Glutamatergic neuron (in vitro differentiated cells): Measurements from ENCODE around the gene PRR36. TPM values are rescaled to one million over a fixed set of nuclear protein-coding genes. Genes with fewer than 3 reads are reported as not detected.
A peak's percentile ranks its signal among the peaks of the same experiment; 100 is the strongest.

Experiments used
- DNase-seq: peaks from one replicate; pipeline ENCODE4 v3.0.0; 2022
- H3K27ac Mint-ChIP-seq: one replicate; pipeline ENCODE4 v1.8.0; 2020; ENCODE audit warnings: mild to moderate bottlenecking, mixed read lengths, inconsistent platforms; ENCODE audit not compliant: unreplicated experiment
- H3K27me3 Mint-ChIP-seq: one replicate; pipeline ENCODE4 v1.8.0; 2020; ENCODE audit warnings: mild to moderate bottlenecking, moderate library complexity, mixed read lengths, inconsistent platforms; ENCODE audit not compliant: unreplicated experiment
- H3K36me3 Mint-ChIP-seq: one replicate; pipeline ENCODE4 v1.8.0; 2020; ENCODE audit warnings: mild to moderate bottlenecking, mixed read lengths, inconsistent platforms; ENCODE audit not compliant: unreplicated experiment
- H3K4me1 Mint-ChIP-seq: one replicate; pipeline ENCODE4 v1.8.0; 2020; ENCODE audit warnings: mild to moderate bottlenecking, low read depth, mixed read lengths, inconsistent platforms; ENCODE audit not compliant: unreplicated experiment
- H3K4me3 Mint-ChIP-seq: one replicate; pipeline ENCODE4 v1.8.0; 2020; ENCODE audit warnings: mild to moderate bottlenecking, mixed read lengths, inconsistent platforms; ENCODE audit not compliant: unreplicated experiment
- H3K9me3 Mint-ChIP-seq: one replicate; pipeline ENCODE4 v1.8.0; 2020; ENCODE audit warnings: mild to moderate bottlenecking, moderate library complexity, mixed read lengths, inconsistent platforms; ENCODE audit not compliant: unreplicated experiment
- total RNA-seq: library from RNA; stranded (reverse); fragmentation: NEBNext Ultra II Directional; extraction: Animal tissue kit (Norgen Biotek cat#: 25700); gene quantifications from one replicate; pipeline ENCODE4 v1.2.1, GENCODE V29; 2021; ENCODE audit not compliant: unreplicated experiment
- TF ChIP-seq, protein P1 (sequence below): fragments of 200-600 bp; sonication (generic); IDR thresholded peaks from one replicate; pipeline ENCODE4 v1.5.0; 2021; ENCODE audit not compliant: partially characterized antibody, unreplicated experiment

Gene PRR36
- total RNA-seq, 1 donor from 2014 or later = 37.4 TPM

DNA sequence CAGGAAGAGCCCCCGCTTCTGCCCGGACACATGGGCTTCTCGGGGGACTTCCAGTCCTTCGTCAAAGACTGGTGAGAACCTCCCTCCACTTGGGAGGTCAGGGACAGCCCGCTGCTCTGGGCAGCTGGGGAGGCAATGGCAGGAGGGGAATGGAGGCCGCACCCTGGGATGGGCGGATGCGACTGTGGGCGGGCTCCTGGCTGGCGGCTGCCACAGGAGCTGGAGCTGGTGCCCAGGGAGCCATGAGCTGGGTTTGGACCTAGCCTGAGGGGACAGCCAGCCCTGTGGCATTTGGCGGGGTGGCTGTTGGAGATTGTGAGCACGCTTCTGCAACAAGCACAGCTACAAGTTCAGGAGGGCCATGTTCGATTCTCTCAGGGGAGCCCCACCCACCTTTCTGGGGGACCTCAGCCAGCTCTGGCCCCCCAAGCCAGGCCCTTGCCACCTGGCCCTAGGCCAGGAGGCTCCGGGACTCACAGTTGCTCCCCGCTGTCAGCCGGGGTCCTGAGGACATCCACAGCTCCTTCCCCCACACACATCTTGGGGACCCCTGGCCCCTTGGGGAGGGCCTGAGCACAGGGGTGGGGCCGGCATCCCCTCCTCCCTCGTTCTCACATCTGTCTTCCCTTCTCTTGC is 37.4 kb upstream of the PRR36 start:
- Mint-ChIP-seq H3K27me3 (peaks cover 10% of the 10 kb centered on the region), H3K9me3 (peaks cover 3% of the 10 kb centered on the region), H3K36me3 (no peaks in the 10 kb centered on the region), H3K4me1 (no peaks in the 10 kb centered on the region), H3K4me3 (no peak overlapping the region), H3K27ac (no peak overlapping the region)
- peak; percentile 11 for DNase-seq
- TF ChIP-seq, protein P1, sequence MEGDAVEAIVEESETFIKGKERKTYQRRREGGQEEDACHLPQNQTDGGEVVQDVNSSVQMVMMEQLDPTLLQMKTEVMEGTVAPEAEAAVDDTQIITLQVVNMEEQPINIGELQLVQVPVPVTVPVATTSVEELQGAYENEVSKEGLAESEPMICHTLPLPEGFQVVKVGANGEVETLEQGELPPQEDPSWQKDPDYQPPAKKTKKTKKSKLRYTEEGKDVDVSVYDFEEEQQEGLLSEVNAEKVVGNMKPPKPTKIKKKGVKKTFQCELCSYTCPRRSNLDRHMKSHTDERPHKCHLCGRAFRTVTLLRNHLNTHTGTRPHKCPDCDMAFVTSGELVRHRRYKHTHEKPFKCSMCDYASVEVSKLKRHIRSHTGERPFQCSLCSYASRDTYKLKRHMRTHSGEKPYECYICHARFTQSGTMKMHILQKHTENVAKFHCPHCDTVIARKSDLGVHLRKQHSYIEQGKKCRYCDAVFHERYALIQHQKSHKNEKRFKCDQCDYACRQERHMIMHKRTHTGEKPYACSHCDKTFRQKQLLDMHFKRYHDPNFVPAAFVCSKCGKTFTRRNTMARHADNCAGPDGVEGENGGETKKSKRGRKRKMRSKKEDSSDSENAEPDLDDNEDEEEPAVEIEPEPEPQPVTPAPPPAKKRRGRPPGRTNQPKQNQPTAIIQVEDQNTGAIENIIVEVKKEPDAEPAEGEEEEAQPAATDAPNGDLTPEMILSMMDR = no peak

DNA sequence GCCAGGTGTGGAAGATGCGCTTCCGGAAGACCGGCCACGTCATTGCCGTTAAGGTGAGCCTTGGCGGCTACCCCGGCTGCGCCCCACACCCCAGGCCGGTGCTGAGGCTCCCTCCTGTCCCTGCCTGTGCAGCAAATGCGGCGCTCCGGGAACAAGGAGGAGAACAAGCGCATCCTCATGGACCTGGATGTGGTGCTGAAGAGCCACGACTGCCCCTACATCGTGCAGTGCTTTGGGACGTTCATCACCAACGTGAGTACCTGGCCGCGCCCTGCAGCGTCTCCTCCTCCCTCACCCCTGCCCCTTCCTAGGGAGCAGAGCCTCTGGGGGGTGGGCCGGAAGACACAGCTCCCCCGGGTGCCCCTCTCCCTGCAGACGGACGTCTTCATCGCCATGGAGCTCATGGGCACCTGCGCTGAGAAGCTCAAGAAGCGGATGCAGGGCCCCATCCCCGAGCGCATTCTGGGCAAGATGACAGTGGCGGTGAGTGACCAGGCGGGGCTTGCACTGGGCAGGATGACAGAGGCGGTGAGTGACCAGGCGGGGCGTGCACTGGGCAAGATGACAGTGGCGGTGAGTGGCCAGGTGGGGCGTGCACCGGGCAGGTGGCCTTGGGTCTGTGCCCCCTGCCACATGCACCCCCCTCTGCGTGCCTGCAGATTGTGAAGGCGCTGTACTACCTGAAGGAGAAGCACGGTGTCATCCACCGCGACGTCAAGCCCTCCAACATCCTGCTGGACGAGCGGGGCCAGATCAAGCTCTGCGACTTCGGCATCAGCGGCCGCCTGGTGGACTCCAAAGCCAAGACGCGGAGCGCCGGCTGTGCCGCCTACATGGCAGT is 36.4 kb upstream of the PRR36 start:
- peak; percentile 13 for DNase-seq
- Mint-ChIP-seq H3K4me1 (peaks cover 2% of the 10 kb centered on the region), H3K4me3 (no peak overlapping the region), H3K27ac (no peak overlapping the region), H3K27me3 (peaks cover 10% of the 10 kb centered on the region), H3K36me3 (no peaks in the 10 kb centered on the region), H3K9me3 (peaks cover 4% of the 10 kb centered on the region)
- TF ChIP-seq, protein P1 = no peak

DNA sequence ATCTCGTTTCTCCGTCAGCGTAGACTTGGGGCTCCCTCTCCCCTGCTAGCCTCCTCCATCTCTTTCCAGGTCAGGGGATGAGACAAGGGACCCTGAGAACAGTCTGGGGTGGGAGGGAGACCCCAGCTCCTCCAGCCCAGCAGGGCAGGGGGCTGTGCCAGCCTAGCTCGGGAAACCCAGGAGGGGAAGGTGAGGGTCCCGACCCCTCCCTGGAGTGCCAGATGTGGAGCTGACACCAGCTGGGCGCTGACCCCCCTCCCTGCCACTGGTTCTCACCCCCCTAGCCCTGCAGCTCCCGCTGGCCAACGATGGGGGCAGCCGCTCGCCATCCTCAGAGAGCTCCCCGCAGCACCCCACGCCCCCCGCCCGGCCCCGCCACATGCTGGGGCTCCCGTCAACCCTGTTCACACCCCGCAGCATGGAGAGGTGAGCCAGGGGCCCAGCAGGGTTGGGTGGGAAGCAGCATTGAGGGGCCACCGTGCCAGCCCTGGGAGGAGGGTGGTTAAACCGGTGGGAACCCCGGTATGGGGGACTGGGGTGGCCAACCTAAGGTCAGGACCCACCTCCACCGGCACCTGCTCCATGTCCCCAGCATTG is 35.4 kb upstream of the PRR36 start:
- peaks cover 8% of the 10 kb centered on the region for H3K9me3 Mint-ChIP-seq
- no peak overlapping the region for H3K4me3 Mint-ChIP-seq
- no peak overlapping the region for H3K27ac Mint-ChIP-seq
- peaks cover 7% of the 10 kb centered on the region for H3K4me1 Mint-ChIP-seq
- DNase-seq = peak; percentile 8
- H3K36me3 Mint-ChIP-seq = no peaks in the 10 kb centered on the region
- TF ChIP-seq, protein P1 = no peak
- peaks cover 4% of the 10 kb centered on the region for H3K27me3 Mint-ChIP-seq

DNA sequence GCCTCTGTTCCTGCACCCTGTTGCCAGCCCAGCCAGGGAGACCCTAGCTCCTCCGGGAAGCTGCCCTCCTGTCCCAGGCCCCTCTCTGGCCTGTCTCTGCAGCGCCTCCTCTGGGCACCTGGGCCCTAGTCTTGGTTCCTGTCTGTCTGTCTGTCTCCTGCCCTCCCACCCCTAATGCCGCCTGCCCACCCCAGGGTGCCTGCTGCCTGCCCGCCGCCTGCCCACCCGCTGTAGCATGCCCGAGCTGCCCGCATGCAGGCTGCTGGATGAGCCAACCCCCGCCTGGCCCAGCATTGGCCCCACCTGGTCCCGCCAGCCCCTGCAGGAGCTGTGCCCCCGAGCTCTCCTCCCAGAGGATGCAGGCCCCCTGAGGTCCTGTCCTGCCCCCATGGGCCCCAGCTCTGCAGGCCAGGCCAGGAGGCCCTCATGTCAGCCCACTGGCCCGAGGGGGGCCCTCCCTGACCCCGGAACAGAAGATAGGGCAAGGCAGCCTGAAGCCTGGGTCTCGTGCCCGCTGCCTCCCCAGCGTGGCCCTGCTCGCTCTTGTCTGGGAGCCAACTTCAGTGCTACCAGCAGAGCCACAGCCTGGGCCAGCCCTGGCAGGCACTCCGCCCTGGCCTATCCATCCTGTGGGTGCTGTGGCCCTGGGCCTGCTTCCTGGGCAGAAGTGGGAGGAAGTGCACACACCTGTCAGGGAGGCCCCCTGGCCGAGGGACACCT is 34.7 kb upstream of the PRR36 start:
- TF ChIP-seq, protein P1 = no peak
- H3K4me3 Mint-ChIP-seq = no peak overlapping the region
- no peaks in the 10 kb centered on the region for H3K36me3 Mint-ChIP-seq
- H3K27me3 Mint-ChIP-seq = peaks cover 4% of the 10 kb centered on the region
- DNase-seq = peak; percentile 14
- no peak overlapping the region for H3K27ac Mint-ChIP-seq
- peaks cover 8% of the 10 kb centered on the region for H3K9me3 Mint-ChIP-seq
- peaks cover 7% of the 10 kb centered on the region for H3K4me1 Mint-ChIP-seq
